Mesendoderm (in vitro differentiated cells): ENCODE measurements around the gene CRTAC1.
A peak's percentile ranks its signal among the peaks of the same experiment; 100 is the strongest.

ENCODE experiments used
- DNase-seq: peaks from one replicate; pipeline ENCODE4 v3.0.0; 2013
- H2AK5ac ChIP-seq: 2 replicates; pipeline ENCODE4 v1.6.1; 2013; ENCODE audit warnings: low read length, inconsistent platforms
- H2BK120ac ChIP-seq: 2 replicates; pipeline ENCODE4 v1.6.1; 2013; ENCODE audit warnings: low read depth, mild to moderate bottlenecking, low read length, moderate library complexity, mixed read lengths
- H2BK15ac ChIP-seq: replicated peaks from 2 replicates; pipeline ENCODE4 v1.6.1; 2013; ENCODE audit warnings: low read depth, mild to moderate bottlenecking, moderate library complexity
- H2BK5ac ChIP-seq: 2 replicates; pipeline ENCODE4 v1.6.1; 2013; ENCODE audit warnings: low read length, inconsistent platforms
- H3K18ac ChIP-seq: 2 replicates; pipeline ENCODE4 v1.6.1; 2013; ENCODE audit warnings: mild to moderate bottlenecking, low read length, mixed read lengths
- H3K23ac ChIP-seq: one replicate; pipeline ENCODE4 v1.6.1; 2013; ENCODE audit warnings: low read length
- H3K27ac ChIP-seq: 2 replicates; pipeline ENCODE4 v1.5.1; 2013; ENCODE audit warnings: low read depth, mild to moderate bottlenecking, inconsistent platforms, low read length, moderate library complexity
- H3K27me3 ChIP-seq: 2 replicates; pipeline ENCODE4 v1.6.1; 2013; ENCODE audit warnings: low read length, control low read depth, mild to moderate bottlenecking, inconsistent platforms; ENCODE audit not compliant: insufficient read depth, poor library complexity
- H3K36me3 ChIP-seq: 2 replicates; pipeline ENCODE4 v1.6.1; 2013; ENCODE audit warnings: low read length, inconsistent platforms; ENCODE audit not compliant: control insufficient read depth, insufficient read depth
- H3K4ac ChIP-seq: one replicate; pipeline ENCODE4 v1.6.1; 2013; ENCODE audit warnings: low read depth, mild to moderate bottlenecking, low read length, moderate library complexity
- H3K4me1 ChIP-seq: 2 replicates; pipeline ENCODE4 v1.6.1; 2013; ENCODE audit warnings: low read depth, low read length, inconsistent platforms; ENCODE audit not compliant: control insufficient read depth
- H3K4me2 ChIP-seq: 2 replicates; pipeline ENCODE4 v1.6.1; 2013; ENCODE audit warnings: low read length
- H3K4me3 ChIP-seq: 2 replicates; pipeline ENCODE4 v1.5.1; 2013; ENCODE audit warnings: mild to moderate bottlenecking, low read length
- H3K56ac ChIP-seq: one replicate; pipeline ENCODE4 v1.6.1; 2013; ENCODE audit warnings: low read length
- H3K79me1 ChIP-seq: 2 replicates; pipeline ENCODE4 v1.6.1; 2013; ENCODE audit warnings: low read length, inconsistent platforms
- H3K79me2 ChIP-seq: 2 replicates; pipeline ENCODE4 v1.6.1; 2013; ENCODE audit warnings: mild to moderate bottlenecking, low read length; ENCODE audit not compliant: control insufficient read depth, insufficient read depth
- H3K9ac ChIP-seq: 2 replicates; pipeline ENCODE4 v1.6.1; 2013; ENCODE audit warnings: low read length, inconsistent platforms
- H4K5ac ChIP-seq: one replicate; pipeline ENCODE4 v1.6.1; 2013; ENCODE audit warnings: low read length
- H4K8ac ChIP-seq: one replicate; pipeline ENCODE4 v1.6.1; 2013; ENCODE audit warnings: low read depth, mild to moderate bottlenecking, control low read depth, low read length, moderate library complexity
- WGBS: extraction: QIAGEN DNeasy Blood & Tissue Kit; methylation state at CpG from one replicate; pipeline ENCODE4 v1.1.7; 2013; ENCODE audit warnings: low lambda C conversion rate, missing lambda C conversion rate; ENCODE audit not compliant: insufficient coverage; ENCODE audit errors: extremely low coverage; 5-methylcytosine and 5-hydroxymethylcytosine counted together

CRTAC1 gene

GRCh38 chr10:97916586-97916985 is 113.8 kb downstream of the CRTAC1 start:
- Histone ChIP-seq H3K18ac (no peak overlapping the region), H3K4me2 (no peak overlapping the region), H3K36me3 (no peaks in the 10 kb centered on the region), H3K4me3 (no peak overlapping the region), H4K5ac (no peak overlapping the region), H3K27ac (no peak overlapping the region), H3K9ac (no peak overlapping the region), H3K56ac (no peak overlapping the region), H3K79me1 (no peaks in the 10 kb centered on the region), H2BK5ac (no peak overlapping the region), H3K4me1 (peaks cover 2% of the 10 kb centered on the region), H3K23ac (no peak overlapping the region), H2BK15ac (no peak overlapping the region), H3K4ac (no peak overlapping the region), H3K27me3 (no peaks in the 10 kb centered on the region), H4K8ac (no peak overlapping the region), H2BK120ac (no peak overlapping the region), H3K79me2 (no peaks in the 10 kb centered on the region), H2AK5ac (no peak overlapping the region)
- DNase-seq = no peak
- WGBS = no CpG with 5 or more reads among the region's 4 CpGs

GRCh38 chr10:97915346-97916131 is 114.9 kb downstream of the CRTAC1 start:
- no peak overlapping the region for H3K4me3 ChIP-seq
- no peak overlapping the region for H3K4ac ChIP-seq
- no peak for DNase-seq
- WGBS = no CpG with 5 or more reads among the region's 21 CpGs
- no peak overlapping the region for H2AK5ac ChIP-seq
- H3K4me2 ChIP-seq = no peak overlapping the region
- H3K79me2 ChIP-seq = no peaks in the 10 kb centered on the region
- no peak overlapping the region for H3K18ac ChIP-seq
- H2BK5ac ChIP-seq = no peak overlapping the region
- no peak overlapping the region for H4K5ac ChIP-seq
- H3K79me1 ChIP-seq = no peaks in the 10 kb centered on the region
- no peak overlapping the region for H3K9ac ChIP-seq
- no peak overlapping the region for H4K8ac ChIP-seq
- H3K27me3 ChIP-seq = no peaks in the 10 kb centered on the region
- H2BK120ac ChIP-seq = no peak overlapping the region
- no peaks in the 10 kb centered on the region for H3K36me3 ChIP-seq
- H3K27ac ChIP-seq = no peak overlapping the region
- peaks cover 2% of the 10 kb centered on the region for H3K4me1 ChIP-seq
- H3K23ac ChIP-seq = no peak overlapping the region
- H2BK15ac ChIP-seq = no peak overlapping the region
- no peak overlapping the region for H3K56ac ChIP-seq

- Histone ChIP-seq H2AK5ac (no peak overlapping the region), H3K4me3 (no peak overlapping the region)
- peak; percentile 83 for DNase-seq
These were observed 115.6 kb downstream of the CRTAC1 start for GRCh38 chr10:97914837-97915211.

GRCh38 chr10:97914171-97914836 is 116.1 kb downstream of the CRTAC1 start:
- Histone ChIP-seq H3K27ac (no peak overlapping the region), H3K4me1 (peaks cover 2% of the 10 kb centered on the region), H2BK120ac (no peak overlapping the region), H3K56ac (no peak overlapping the region), H3K79me1 (no peaks in the 10 kb centered on the region), H4K8ac (no peak overlapping the region), H3K9ac (no peak overlapping the region), H3K18ac (no peak overlapping the region), H3K27me3 (no peaks in the 10 kb centered on the region), H3K23ac (no peak overlapping the region), H3K4ac (no peak overlapping the region), H3K79me2 (no peaks in the 10 kb centered on the region), H4K5ac (no peak overlapping the region), H3K4me2 (no peak overlapping the region), H3K4me3 (no peak overlapping the region), H3K36me3 (no peaks in the 10 kb centered on the region), H2AK5ac (no peak overlapping the region), H2BK5ac (no peak overlapping the region), H2BK15ac (no peak overlapping the region)
- DNase-seq = no peak
- WGBS = no CpG with 5 or more reads among the region's 10 CpGs

More at GRCh38 chr10:97914837-97915211, 115.6 kb downstream of the CRTAC1 start:
- Histone ChIP-seq H3K56ac (no peak overlapping the region), H3K18ac (no peak overlapping the region), H3K23ac (no peak overlapping the region), H3K27ac (no peak overlapping the region), H4K8ac (no peak overlapping the region), H3K9ac (no peak overlapping the region), H3K4ac (no peak overlapping the region), H3K27me3 (no peaks in the 10 kb centered on the region), H2BK5ac (no peak overlapping the region), H3K36me3 (no peaks in the 10 kb centered on the region), H3K4me1 (peaks cover 2% of the 10 kb centered on the region), H3K79me1 (no peaks in the 10 kb centered on the region), H2BK120ac (no peak overlapping the region), H3K79me2 (no peaks in the 10 kb centered on the region), H2BK15ac (no peak overlapping the region), H4K5ac (no peak overlapping the region), H3K4me2 (no peak overlapping the region)
- WGBS = no CpG with 5 or more reads among the region's 11 CpGs

- H4K5ac ChIP-seq = no peak overlapping the region
- no peak overlapping the region for H2BK120ac ChIP-seq
- no peak overlapping the region for H2BK15ac ChIP-seq
- no peak overlapping the region for H3K27ac ChIP-seq
- H3K4me1 ChIP-seq = peaks cover 2% of the 10 kb centered on the region
- no peak overlapping the region for H3K18ac ChIP-seq
- H2BK5ac ChIP-seq = no peak overlapping the region
- no peak for DNase-seq
- H3K56ac ChIP-seq = no peak overlapping the region
- no peak overlapping the region for H2AK5ac ChIP-seq
- H3K23ac ChIP-seq = no peak overlapping the region
- no peaks in the 10 kb centered on the region for H3K79me1 ChIP-seq
- H3K79me2 ChIP-seq = no peaks in the 10 kb centered on the region
- H3K4me3 ChIP-seq = no peak overlapping the region
- no peak overlapping the region for H3K4ac ChIP-seq
- no peaks in the 10 kb centered on the region for H3K36me3 ChIP-seq
- H3K9ac ChIP-seq = no peak overlapping the region
- H3K4me2 ChIP-seq = no peak overlapping the region
- H3K27me3 ChIP-seq = no peaks in the 10 kb centered on the region
- WGBS = no CpG with 5 or more reads among the region's 6 CpGs
- no peak overlapping the region for H4K8ac ChIP-seq
These were observed 116.8 kb downstream of the CRTAC1 start for GRCh38 chr10:97913614-97914013.
